Epithelial cell of proximal tubule (primary cell): ENCODE data around the gene KCNQ1. TPM values are rescaled to one million over a fixed set of nuclear protein-coding genes. Genes with fewer than 3 reads are reported as not detected.

Experiments used
- DNase-seq: peaks from one replicate; pipeline ENCODE4 v3.0.0-alpha.2; 2011; ENCODE audit warnings: low read depth
- H3K4me3 ChIP-seq: 2 replicates; pipeline ENCODE4 v1.5.1; 2011; ENCODE audit warnings: low read depth, mild to moderate bottlenecking, low read length
- CTCF ChIP-seq: conservative IDR thresholded peaks from 2 replicates; pipeline ENCODE4 v1.5.1; 2012; ENCODE audit warnings: low read depth, mild to moderate bottlenecking, low read length
- total RNA-seq: library from RNA; depleted of rRNA; stranded (reverse); fragments of >200 nt; gene quantifications from 2 replicates; pipeline ENCODE4 v1.2.3, GENCODE V29; 2015

The KCNQ1 gene
- total RNA-seq, 1 donor from 2014 or later, result 0.46 TPM

- H3K4me3 ChIP-seq, result no peak overlapping the region
- no peak for DNase-seq
- TF ChIP-seq CTCF, result no peak
Observed at GRCh38 chr11:2650343-2650867, 205.6 kb downstream of the KCNQ1 start.

- no peak for DNase-seq
- H3K4me3 ChIP-seq, result no peak overlapping the region
- no peak for TF ChIP-seq CTCF
Observed at GRCh38 chr11:2651054-2651617, 206.3 kb downstream of the KCNQ1 start.

DNA sequence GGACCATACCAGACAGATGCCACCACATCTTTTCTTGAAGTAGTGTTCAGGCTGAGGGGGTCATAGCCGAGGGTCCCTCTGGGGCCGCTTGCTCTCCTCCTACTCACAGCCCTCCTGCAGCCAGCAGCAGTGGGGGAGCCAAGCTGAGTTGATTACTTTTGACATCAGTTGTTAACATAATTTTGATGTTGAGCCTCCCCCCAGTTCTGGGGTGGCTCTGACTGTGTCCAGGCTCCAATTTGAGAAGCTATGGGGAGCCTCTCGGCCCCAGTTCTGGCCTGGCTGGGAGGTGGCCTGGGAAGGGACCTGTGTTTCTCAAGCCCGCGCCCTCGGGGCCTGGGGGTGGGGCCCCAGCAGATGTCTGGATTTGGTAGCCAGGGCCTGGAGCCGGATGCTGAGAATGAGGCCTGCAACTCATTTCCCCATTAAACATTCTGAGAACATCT, 207.0 kb downstream of the KCNQ1 start:
- TF ChIP-seq CTCF, result no peak
- DNase-seq, result no peak
- H3K4me3 ChIP-seq, result no peak overlapping the region

DNA sequence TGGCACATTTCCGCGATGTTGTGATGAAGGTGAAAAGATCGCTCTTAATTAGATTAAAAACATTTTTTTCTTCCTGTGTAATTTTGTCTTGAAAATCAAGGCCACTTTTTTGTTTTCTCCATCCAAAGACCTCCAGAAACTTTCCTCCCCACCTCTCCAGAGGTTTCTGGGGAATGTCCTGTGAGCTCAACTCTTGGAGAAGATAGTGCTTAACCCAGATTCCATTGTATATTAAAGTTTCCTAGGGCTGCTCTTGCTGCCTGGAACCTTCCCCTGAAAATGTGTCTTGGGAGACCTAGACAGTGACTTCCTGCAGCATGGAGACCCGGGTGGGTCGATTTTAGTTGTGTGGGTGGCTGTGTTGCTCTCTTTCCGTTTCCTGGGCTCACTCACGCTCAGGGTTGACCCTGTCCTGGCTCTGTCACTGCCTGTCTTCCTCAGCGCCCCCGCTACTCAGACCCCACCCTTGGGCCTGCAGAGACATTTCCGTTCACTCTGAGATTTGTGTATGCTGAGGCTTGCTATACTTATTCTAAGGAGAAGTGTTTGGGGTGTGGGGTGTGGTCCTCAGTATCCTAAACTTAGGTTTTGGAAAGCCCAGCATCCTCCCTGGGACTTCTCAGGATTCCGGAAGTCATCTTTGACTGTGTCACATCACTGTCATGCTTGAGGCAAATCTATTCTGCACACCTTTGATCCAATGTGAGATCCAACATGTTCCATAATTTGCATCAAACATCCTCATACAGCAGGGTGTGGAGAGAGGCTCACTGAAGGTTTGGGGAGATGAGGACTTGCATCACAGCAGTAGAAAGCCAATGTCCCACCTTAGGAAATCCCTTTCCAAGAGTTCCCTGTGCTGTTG, 207.8 kb downstream of the KCNQ1 start:
- DNase-seq, result no peak
- H3K4me3 ChIP-seq, result no peak overlapping the region
- no peak for TF ChIP-seq CTCF

DNA sequence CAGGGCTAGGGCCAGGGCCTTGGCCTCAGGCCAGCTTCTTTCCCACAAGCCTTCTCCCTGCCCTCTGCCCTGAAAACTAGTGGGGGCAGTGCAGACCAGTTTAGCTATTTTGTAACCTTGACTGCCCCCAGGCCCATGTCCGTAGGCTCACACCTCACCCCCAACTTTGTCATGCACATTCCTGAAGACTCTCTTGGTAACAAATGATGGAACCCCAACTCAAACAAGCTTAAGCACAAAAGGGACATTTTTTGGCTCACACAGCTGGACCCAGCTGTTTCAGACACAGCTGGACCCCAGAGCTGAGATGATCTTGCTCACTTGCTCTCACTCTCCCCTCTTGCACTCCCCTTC, 208.4 kb downstream of the KCNQ1 start:
- TF ChIP-seq CTCF, result no peak
- no peak overlapping the region for H3K4me3 ChIP-seq
- DNase-seq, result no peak

DNA sequence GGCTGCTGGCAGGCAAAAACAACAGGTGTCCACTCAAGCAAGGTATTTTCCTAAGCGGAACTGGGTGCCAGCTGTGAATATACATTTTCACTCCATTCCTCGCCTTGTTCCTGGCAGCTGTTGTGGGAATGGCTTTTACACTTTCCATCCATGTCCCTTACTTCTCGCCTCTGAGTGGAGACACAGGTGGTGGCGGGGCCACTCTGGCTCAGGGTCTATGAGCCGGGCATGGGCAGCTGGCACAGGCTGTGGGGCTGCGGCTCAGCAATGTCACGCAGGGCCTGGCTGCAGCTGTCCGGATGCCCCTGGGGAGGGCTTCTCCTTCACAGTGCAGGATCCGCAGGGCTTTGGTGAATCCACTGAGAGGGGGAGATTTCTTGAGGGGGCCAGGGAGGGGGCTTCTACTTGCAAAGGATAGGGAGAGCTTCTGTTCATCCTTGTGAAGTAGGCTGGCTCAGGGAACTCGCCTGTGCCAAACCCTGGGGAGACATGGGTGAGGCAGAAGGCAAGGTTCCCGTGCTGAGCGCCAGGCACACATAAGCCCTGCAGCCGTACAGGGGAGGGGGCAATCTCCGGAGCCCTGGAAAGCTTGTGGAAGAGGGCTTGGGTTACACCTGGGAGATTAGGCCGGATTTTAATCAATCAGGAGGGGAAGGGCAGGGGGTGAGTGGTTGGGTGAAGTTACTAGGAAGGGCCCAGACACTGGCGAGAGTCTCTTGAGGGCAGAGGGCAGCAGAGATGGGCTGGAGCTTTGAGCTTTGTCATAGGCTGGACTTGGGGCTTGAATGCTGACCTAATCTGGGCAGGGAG, 209.3 kb downstream of the KCNQ1 start:
- no peak for DNase-seq
- TF ChIP-seq CTCF, result no peak
- H3K4me3 ChIP-seq, result no peak overlapping the region
